OCI-LY1 (cell line): ENCODE data around the gene ARHGEF40.

Experiments
- EZH2 ChIP-seq: fragments of 200-600 bp; sonication (generic), shearing (Covaris generic); IDR thresholded peaks from 2 replicates; pipeline ENCODE4 v1.8.0; 2017; ENCODE audit warnings: borderline replicate concordance, mixed run types, mild to moderate bottlenecking, antibody characterized with exemption, low read length, moderate library complexity, mixed read lengths
- TF ChIP-seq, protein P1 (sequence below): fragments of 200-600 bp; sonication (generic), shearing (Covaris generic); IDR thresholded peaks from 2 replicates; pipeline ENCODE4 v1.5.1; 2017; ENCODE audit warnings: mild to moderate bottlenecking, antibody characterized with exemption, low read length, moderate library complexity, mixed read lengths

DNA sequence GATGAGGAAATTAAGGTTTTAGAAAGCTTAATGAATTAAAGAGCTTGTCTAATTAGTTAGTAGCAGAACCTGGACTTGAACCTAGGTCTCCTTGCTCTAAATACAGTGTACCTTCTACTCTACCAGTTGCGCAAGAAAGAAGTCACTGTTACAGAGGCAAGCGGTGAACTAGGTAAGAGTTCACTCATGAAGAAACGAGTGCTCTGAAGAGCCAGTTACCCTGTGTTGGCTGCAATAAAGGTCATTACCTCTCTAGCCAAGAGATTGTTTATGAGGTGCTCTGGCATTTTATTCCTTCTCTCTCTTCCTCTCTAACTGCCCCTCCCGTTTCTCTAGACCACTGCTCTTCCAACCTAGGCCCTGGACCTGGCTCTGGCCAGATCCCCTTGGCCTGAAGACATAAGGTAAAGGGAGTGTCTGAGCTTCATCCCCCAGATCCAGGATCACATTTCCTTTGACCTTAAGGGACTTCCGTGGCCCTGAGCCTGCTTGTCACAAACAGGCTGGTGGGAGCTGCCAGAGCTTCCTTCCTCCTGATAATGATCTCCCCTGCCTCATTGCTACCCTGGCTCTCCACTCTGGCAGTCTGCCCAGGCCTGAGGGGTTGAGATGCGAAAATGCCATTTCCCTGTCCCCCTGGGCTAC, 26.0 kb upstream of the ARHGEF40 start:
- no peak for TF ChIP-seq EZH2
- TF ChIP-seq, protein P1, sequence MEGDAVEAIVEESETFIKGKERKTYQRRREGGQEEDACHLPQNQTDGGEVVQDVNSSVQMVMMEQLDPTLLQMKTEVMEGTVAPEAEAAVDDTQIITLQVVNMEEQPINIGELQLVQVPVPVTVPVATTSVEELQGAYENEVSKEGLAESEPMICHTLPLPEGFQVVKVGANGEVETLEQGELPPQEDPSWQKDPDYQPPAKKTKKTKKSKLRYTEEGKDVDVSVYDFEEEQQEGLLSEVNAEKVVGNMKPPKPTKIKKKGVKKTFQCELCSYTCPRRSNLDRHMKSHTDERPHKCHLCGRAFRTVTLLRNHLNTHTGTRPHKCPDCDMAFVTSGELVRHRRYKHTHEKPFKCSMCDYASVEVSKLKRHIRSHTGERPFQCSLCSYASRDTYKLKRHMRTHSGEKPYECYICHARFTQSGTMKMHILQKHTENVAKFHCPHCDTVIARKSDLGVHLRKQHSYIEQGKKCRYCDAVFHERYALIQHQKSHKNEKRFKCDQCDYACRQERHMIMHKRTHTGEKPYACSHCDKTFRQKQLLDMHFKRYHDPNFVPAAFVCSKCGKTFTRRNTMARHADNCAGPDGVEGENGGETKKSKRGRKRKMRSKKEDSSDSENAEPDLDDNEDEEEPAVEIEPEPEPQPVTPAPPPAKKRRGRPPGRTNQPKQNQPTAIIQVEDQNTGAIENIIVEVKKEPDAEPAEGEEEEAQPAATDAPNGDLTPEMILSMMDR, result no peak
